GM10847 (cell line): ENCODE data around the gene MS4A14.

Experiments used
- POLR2A ChIP-seq: IDR thresholded peaks from 2 replicates; pipeline ENCODE4 v1.6.1; 2011; ENCODE audit not compliant: insufficient read length; ENCODE audit errors: extremely low read depth

The MS4A14 gene, protein sequence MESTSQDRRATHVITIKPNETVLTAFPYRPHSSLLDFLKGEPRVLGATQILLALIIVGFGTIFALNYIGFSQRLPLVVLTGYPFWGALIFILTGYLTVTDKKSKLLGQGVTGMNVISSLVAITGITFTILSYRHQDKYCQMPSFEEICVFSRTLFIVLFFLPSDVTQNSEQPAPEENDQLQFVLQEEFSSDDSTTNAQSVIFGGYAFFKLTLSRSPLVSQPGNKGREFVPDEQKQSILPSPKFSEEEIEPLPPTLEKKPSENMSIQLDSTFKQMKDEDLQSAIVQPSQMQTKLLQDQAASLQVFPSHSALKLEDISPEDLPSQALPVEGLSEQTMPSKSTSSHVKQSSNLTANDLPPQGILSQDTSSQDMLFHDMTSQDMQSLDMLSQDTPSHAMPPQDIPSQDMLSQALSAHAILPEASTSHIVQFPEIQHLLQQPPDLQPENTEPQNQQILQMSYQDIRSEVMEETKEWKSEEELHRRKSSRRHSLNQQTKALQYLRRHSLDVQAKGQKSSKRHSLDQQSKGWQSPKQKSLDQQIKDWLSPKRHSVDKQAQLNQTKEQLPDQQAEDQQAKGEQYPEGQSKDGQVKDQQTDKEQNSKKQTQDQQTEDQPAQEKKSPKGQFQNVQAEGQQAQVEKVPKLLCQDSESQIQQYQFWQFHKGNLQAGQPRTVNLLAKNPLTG

DNA sequence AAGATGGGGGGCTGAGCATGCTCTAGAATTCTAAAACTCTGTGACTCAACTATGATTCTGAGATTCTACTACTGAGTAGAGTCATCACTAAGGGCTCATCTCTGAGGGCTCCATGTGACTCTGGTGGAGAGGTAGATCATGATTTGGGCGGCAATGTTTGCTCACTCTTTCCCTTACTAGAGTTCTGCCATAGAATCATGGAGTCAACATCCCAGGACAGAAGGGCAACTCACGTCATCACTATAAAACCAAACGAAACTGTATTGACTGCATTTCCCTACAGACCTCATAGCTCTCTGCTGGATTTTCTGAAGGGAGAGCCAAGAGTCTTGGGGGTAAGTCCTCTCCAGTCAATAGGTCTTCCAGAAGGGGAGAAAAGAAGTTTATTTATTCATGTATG lies at the start of gene MS4A14:
TSS of gene MS4A14 (plus strand) at position 78 of the 400 bp plus-strand sequence. CDS start at position 198, 120 bp downstream.
- no peak for TF ChIP-seq POLR2A

DNA sequence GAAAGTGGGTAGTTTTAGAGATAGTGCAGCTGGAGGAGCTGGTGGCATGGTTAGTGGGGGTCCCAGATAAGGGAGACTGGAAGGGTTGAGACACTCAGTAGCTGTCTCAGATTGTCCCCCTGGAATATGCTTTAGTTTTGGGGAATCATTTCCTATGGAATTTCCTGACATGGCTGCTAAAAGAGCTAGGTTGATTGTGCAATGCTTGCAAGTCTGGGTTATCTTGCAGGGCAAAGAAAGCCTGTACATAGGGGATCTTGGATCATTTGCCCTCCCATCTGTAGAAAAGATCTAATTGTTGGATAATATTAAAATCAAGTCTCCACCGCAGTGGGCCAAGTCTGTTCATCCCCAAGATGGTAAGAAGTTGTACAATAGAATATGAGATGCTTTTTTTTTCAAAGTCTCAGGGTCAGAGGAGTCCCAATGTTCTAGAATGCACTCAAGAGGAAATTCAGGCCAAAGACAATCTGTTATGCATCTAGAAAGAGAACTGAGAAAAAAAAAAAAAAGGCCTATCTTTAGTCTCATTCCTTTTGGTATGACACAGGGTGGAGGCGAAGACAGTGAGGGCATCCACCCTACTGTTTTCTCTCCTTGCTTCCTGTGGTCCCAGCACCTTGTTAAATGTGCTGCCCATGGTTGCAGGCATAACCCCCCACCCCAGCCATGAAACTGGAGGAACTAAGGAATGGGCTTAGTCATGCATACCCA lies 49.0 kb upstream of the MS4A14 start:
- TF ChIP-seq POLR2A = no peak

DNA sequence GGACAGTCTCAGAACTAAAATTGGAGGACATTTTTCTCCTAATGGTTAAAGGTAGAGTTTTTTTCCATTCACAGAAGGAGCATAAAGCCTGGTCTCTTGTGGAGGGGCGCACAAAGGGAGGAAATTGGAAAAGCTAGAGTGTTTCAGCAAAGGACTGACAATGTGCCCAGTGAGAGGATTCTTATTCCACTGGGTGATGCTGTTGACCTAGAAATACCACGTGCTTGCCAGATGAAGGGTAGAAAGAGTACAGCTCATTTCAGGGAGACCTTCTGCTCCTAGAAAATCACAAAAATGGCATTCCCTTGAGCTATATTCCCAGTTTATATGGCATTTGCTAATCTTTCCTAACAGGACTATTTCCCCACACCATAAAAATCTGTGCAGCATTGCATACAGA lies 48.1 kb upstream of the MS4A14 start:
- TF ChIP-seq POLR2A = no peak

DNA sequence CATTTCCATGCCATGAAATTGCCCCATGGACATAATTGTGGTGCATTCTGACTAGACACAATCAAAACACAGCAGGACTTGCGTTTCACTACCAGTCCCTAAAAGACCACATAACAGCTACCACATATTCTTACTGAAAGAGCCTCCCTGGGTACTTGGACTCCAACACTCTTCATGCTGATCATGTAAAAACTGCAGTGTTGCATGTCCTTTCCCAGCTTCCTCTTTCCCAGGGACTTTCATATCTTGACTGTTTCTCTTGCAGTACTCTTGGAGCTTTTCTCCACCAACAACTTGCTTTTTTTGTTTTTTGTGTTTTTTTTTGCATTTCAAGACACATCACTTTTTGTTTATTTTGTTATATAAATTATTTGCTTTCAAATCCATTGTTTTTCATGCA lies 46.3 kb upstream of the MS4A14 start:
- TF ChIP-seq POLR2A = no peak

DNA sequence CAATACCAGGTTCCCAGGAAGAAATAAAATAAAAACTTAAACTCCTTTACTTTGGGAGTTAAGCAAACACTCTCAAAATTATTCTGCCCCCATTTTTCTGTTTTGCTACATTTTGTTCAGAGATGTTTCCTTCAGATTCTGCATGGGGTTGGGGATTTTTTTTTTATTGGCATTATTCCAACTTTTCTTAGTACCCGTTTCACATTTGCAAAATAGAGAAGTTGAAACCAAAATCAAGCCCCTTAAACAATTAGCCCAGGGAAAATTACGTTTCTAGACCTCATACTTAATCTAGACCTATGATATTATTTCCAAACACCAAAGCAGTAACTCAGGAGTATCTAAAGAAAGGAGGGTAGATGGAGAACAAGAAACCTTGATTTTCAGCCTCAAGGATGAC lies 38.5 kb upstream of the MS4A14 start:
- no peak for TF ChIP-seq POLR2A

DNA sequence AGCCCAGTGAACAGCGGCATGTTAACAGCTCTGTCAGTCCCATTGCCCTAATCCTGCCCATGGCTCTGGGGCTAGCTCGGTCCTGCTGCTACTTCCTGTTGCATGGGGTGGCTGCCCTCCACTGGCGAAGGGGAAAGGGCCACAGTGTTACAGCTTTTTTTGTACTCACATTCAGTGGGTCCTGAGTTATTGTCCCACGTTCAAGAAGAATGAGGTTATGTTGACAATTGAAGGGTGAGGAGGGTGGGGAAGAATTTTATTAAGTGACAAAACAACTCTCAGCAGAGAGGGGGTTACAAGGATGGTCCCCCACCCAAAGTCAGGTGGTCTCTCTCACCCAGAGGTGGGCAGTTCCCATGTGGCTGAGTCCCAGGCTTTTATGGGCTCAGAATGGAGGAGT lies 35.6 kb upstream of the MS4A14 start:
- TF ChIP-seq POLR2A = no peak

DNA sequence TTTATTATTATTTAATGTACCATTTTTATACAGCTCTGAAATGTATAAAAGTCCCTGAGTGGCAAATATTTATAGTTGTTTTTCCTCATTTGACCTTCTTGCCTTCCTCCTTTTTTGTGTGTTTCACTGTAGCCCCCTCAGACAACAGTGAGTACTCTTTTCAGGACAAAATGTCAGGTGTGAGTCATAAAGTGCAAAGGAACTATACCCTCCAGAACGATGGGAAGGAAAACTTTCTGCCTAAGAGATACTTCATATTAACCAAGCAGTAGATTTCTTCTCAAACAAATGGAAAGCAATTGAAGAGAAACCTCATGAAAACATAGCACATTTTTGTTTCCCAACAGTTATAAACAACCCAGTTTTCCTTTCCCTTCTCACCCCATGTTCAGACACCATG lies 34.0 kb upstream of the MS4A14 start:
- no peak for TF ChIP-seq POLR2A

DNA sequence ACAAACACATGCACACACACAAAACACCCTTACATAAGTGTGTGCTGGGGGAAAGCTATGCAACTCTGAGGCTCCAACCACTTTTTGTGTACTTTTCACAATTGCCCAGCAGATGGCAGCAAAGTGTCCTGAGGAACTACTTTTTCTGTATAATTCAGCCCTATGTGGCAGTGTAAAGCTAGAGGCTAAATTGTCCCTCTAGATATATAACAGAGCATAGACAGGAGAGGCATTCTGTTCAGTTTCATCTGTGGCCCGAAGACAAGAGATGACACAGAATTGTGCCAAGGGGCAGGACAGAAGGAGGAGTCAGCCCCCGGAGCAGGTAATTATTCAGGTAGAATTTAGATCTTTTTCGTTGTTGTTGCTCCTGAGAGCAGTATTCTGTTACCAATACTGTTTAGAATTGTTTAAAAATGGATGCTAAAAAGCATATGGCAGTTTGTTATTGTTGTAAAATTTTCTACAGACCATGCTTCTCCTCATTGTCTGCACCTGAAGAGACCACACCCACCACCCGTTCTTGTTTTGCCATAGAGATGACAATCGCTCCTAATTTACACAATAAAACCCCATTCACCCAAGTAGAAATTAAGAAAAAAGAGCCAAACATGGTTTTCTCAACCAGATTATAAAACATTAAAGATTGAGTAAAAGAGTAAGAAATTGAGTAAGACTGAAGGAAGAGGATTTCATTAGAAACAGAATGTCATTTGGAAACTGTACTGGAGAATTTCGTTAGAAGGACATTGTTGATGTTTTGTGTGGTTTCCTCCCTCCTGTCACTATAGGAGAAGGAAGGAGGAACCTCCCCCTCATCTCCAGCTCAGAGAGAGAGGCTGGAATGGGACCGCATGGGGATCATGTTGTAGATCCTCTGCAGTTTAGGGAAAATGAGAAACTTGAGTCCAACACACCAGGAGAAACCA lies 32.5 kb upstream of the MS4A14 start:
- no peak for TF ChIP-seq POLR2A

DNA sequence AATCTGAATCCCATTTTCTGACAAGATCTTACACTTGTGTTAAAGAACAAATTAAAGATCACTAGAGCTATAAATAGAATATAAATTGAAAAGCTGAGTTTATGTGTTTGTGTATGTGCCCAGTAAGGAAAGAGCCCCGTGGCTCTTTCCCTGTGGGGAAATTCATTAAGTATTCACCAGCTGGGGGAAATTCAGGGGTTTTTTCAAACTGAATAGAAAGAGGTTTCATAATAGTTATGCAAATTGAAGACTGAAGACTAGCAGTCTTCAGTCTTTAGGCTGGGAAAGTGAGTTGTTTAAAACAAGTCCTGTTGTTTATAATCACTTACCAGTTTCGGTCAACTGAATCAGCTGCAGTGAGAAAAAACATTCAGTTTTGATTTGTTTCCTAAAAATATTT lies 29.2 kb upstream of the MS4A14 start:
- no peak for TF ChIP-seq POLR2A

DNA sequence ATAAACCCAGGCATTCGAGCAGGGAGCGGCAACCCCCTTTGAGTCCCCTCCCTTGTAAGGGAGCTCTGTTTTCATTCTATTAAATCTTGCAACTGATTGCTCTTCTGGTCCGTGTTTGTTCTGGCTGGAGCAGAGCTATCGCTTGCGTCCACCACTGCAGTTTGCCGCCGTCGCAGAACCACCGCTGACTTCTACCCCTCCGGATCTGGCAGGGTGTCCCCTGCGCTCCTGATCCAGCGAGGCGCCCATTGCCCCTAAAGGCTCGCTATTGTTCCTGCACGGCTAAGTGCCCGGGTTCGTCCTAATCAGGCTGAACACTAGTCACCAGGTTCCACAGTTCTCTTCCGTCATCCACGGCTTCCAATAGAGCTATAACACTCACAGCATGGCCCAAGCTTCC lies 28.4 kb upstream of the MS4A14 start:
- TF ChIP-seq POLR2A = no peak

DNA sequence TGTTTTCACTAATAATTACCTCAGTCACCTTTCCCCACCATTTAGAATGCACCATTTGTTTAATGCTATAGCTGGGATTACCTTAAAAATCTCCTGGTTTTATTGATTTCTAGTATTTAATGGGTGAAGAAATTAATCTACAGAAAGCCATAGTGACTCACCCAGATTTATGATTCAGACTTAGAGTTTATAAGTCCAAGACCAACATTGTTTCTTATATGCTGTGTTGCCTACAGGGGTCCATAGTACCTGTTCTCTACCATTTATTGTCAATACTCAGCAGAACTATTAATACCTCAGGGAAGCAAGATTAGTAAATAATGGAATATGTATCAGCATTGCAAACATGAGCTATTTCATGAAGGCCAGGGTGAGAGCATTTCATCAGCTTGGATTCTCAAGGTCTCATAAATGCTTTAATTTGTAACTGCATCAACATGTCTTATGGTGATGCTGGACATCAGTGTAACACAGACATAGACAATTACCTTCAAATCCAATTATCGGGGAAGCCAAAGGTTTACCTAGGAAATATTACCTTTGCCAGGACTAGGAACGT lies 25.9 kb upstream of the MS4A14 start:
- TF ChIP-seq POLR2A = no peak

DNA sequence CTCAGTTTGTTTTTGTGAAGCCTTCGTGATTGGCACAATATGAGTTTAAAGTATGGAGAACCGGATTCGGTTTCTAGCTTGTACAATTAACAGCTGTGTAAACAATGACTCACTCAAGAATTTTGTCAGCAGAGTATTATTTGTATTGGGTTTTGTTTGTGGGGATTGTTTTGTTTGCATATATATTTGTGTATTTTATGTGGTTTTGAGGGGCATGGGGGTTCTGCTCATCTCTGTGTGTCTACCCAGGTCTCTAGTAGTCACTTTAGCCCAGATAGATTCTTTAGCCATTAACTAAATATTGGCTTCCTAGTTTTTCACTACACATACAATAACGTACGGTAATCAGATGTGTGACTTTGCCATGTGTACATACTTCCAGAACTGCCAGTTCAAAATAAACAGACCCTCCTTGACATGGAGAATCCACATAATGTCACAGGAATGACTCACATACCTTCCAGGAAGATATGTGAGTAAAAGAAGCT lies 25.4 kb upstream of the MS4A14 start:
- no peak for TF ChIP-seq POLR2A

DNA sequence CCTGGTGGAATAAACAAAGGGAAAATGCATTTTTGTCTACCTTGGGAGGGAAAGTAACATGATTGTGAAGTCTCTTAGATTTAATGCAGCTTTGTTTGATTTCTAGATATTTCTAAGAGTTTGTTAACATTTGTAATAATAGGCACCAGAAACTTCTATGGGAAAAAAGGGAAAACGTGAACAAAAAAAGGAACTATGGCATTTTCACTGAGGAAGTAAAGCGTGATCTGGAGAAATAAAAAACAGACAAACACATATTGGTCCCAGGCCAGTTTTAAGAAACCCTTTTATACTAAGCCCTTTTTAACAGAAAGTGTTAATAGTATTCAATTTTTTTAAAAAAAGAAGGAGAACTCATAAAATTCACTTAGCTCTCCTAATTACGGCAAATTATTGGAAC lies 24.9 kb upstream of the MS4A14 start:
- no peak for TF ChIP-seq POLR2A

DNA sequence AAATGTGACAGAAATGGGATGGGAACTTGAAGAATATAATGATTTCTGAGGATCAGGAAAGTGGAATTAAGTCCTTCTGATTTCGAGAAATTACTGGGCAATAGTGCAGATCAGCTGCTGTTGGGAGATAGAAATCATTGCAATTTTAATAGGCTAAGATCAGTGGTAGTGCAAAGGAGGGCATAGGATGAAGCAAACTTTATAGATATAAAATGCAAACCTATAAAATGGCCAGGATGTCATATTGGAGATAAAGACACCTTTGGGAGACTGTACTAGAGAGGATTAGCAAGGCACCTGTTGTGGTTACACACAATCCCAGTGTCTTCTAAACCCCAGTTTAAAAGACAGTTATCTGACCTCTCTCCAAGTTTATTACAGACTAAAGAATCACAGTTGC lies 24.4 kb upstream of the MS4A14 start:
- no peak for TF ChIP-seq POLR2A
